ENCODE results near the gene PTGR3. TPM values are rescaled to one million over a fixed set of nuclear protein-coding genes. Genes with fewer than 3 reads are reported as not detected.

Gene PTGR3
- total and polyA plus RNA-seq, 2 experiments from 2014 or later: 24.4 to 25.7 TPM

GRCh38 chr18:75230163-75231052, 21.5 kb upstream of the PTGR3 start:
- no peaks in the 10 kb centered on the region for H3K27me3 ChIP-seq
- H3K9me3 ChIP-seq (ENCODE audit: low read depth): no peaks in the 10 kb centered on the region
- 94% methylated on average over 17 of the region's 17 CpGs for WGBS (ENCODE audit: low lambda C conversion rate, missing lambda C conversion rate)
- H3K36me3 ChIP-seq (replicated peaks; ENCODE audit: insufficient read depth, low read depth): no peaks in the 10 kb centered on the region
- H2AFZ ChIP-seq: no peak overlapping the region
- no peak overlapping the region for H3K4me2 ChIP-seq
- H3K79me2 ChIP-seq: peaks cover 95% of the 10 kb centered on the region
- TF ChIP-seq EZH2 (IDR thresholded peaks at IDR 0.05; ENCODE audit: borderline replicate concordance): no peak
- TF ChIP-seq CTCF (IDR thresholded peaks at IDR 0.05; ENCODE audit: poor library complexity): no peak
- no peak for TF ChIP-seq EZH2phosphoT487 (IDR thresholded peaks at IDR 0.05; ENCODE audit: low read depth, severe bottlenecking, unreplicated experiment)
- no peak overlapping the region for H3K27ac ChIP-seq
- H3K9me2 ChIP-seq (replicated peaks; ENCODE audit: insufficient read depth): no peaks in the 10 kb centered on the region
- peaks cover 30% of the 10 kb centered on the region for H3K4me1 ChIP-seq (ENCODE audit: insufficient read depth)
- no peak overlapping the region for H3K4me3 ChIP-seq
- H4K20me1 ChIP-seq (ENCODE audit: insufficient read depth, poor library complexity, severe bottlenecking): no peaks in the 10 kb centered on the region
- DNase-seq (ENCODE audit: low spot score): no peak

- no peaks in the 10 kb centered on the region for H3K9me2 ChIP-seq (replicated peaks; ENCODE audit: insufficient read depth)
Measured at GRCh38 chr18:75229437-75229836, 20.5 kb upstream of the PTGR3 start.

GRCh38 chr18:75228967-75229366, 20.0 kb upstream of the PTGR3 start:
- DNase-seq (ENCODE audit: low spot score): no peak
- H2AFZ ChIP-seq: no peak overlapping the region
- H3K9me3 ChIP-seq (ENCODE audit: low read depth): no peaks in the 10 kb centered on the region
- H3K9me2 ChIP-seq (replicated peaks; ENCODE audit: insufficient read depth): no peaks in the 10 kb centered on the region
- H3K4me3 ChIP-seq: no peak overlapping the region
- H3K27ac ChIP-seq: no peak overlapping the region
- WGBS (ENCODE audit: low lambda C conversion rate, missing lambda C conversion rate): 95% methylated on average over 9 of the region's 9 CpGs
- no peaks in the 10 kb centered on the region for H3K27me3 ChIP-seq
- H4K20me1 ChIP-seq (ENCODE audit: insufficient read depth, poor library complexity, severe bottlenecking): peaks cover 3% of the 10 kb centered on the region
- TF ChIP-seq EZH2phosphoT487 (IDR thresholded peaks at IDR 0.05; ENCODE audit: low read depth, severe bottlenecking, unreplicated experiment): no peak
- no peak for TF ChIP-seq CTCF (IDR thresholded peaks at IDR 0.05; ENCODE audit: poor library complexity)
- no peak for TF ChIP-seq EZH2 (IDR thresholded peaks at IDR 0.05; ENCODE audit: borderline replicate concordance)
- no peak overlapping the region for H3K4me2 ChIP-seq
- peaks cover 41% of the 10 kb centered on the region for H3K4me1 ChIP-seq (ENCODE audit: insufficient read depth)
- no peaks in the 10 kb centered on the region for H3K36me3 ChIP-seq (replicated peaks; ENCODE audit: insufficient read depth, low read depth)
- peaks cover 96% of the 10 kb centered on the region for H3K79me2 ChIP-seq

More at GRCh38 chr18:75229437-75229836, 20.5 kb upstream of the PTGR3 start:
- no peaks in the 10 kb centered on the region for H4K20me1 ChIP-seq (ENCODE audit: insufficient read depth, poor library complexity, severe bottlenecking)
- no peak overlapping the region for H3K27ac ChIP-seq
- H3K4me1 ChIP-seq (ENCODE audit: insufficient read depth): peaks cover 36% of the 10 kb centered on the region
- H3K27me3 ChIP-seq: no peaks in the 10 kb centered on the region
- H3K79me2 ChIP-seq: peaks cover 96% of the 10 kb centered on the region
- no peak overlapping the region for H3K4me3 ChIP-seq
- no peak for TF ChIP-seq EZH2 (IDR thresholded peaks at IDR 0.05; ENCODE audit: borderline replicate concordance)
- no peak for TF ChIP-seq EZH2phosphoT487 (IDR thresholded peaks at IDR 0.05; ENCODE audit: low read depth, severe bottlenecking, unreplicated experiment)
- TF ChIP-seq CTCF (IDR thresholded peaks at IDR 0.05; ENCODE audit: poor library complexity): no peak
- no peak for DNase-seq (ENCODE audit: low spot score)
- no peak overlapping the region for H2AFZ ChIP-seq
- H3K36me3 ChIP-seq (replicated peaks; ENCODE audit: insufficient read depth, low read depth): no peaks in the 10 kb centered on the region
- H3K4me2 ChIP-seq: no peak overlapping the region
- H3K9me3 ChIP-seq (ENCODE audit: low read depth): no peaks in the 10 kb centered on the region
- 96% methylated on average over 8 of the region's 8 CpGs for WGBS (ENCODE audit: low lambda C conversion rate, missing lambda C conversion rate)

Measured in hepatocyte (in vitro differentiated cells).